ENCODE data around the gene TP63.

TP63 gene

DNA sequence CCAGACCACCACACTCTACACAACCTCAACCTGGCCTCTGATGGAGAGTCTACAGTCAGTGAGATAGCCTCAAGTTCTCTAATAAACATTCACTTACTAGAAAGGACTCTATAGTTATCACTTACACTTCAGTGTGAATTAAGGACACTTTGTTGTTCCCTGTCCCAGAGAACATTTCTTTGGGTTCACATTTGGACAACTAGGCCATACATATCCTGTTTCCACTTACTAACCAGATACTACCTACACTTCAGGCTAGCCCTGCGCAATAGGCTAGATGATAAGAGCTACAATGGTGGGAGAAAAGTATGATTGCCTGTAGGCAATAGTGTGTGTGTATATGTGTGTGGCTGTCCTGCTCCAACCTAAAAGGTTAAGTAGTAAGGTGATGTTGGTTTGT is 72.7 kb downstream of the TP63 start:
- no peaks in the 10 kb centered on the region for H3K27me3 ChIP-seq (replicated peaks in 2 of 5; ENCODE audit: control insufficient read depth in 4 of 5, insufficient read depth in 5 of 5, low read length in 4 of 5)
- no peaks in the 10 kb centered on the region for H3K36me3 ChIP-seq (ENCODE audit: control insufficient read depth in 4 of 4, insufficient read depth in 4 of 4, low read length in 3 of 4)
- no CpG with 5 or more reads among the region's 1 CpG for WGBS (ENCODE audit: insufficient coverage)
- POLR2A ChIA-PET, result no interaction called here
- DNase-seq, result no peak
- H3K27ac ChIP-seq (ENCODE audit: insufficient read depth in 1 of 2, low read depth in 1 of 2, low read length in 2 of 2, poor library complexity in 1 of 2, severe bottlenecking in 2 of 2), result no peak overlapping the region
- H3K9me3 ChIP-seq (ENCODE audit: control extremely low read depth in 1 of 5, control insufficient read depth in 4 of 5, insufficient read depth in 2 of 5, low read depth in 1 of 5, low read length in 4 of 5), result no peaks in the 10 kb centered on the region
- H3K4me3 ChIP-seq (ENCODE audit: control insufficient read depth in 1 of 7, extremely low read depth in 1 of 7, insufficient read depth in 4 of 7, low read depth in 2 of 7, low read length in 6 of 7), result no peak overlapping the region
- CTCF ChIA-PET, result no interaction called here
- H3K4me1 ChIP-seq (ENCODE audit: control extremely low read depth in 1 of 4, control insufficient read depth in 4 of 4, insufficient read depth in 4 of 4, low read length in 3 of 4), result no peaks in the 10 kb centered on the region

DNA sequence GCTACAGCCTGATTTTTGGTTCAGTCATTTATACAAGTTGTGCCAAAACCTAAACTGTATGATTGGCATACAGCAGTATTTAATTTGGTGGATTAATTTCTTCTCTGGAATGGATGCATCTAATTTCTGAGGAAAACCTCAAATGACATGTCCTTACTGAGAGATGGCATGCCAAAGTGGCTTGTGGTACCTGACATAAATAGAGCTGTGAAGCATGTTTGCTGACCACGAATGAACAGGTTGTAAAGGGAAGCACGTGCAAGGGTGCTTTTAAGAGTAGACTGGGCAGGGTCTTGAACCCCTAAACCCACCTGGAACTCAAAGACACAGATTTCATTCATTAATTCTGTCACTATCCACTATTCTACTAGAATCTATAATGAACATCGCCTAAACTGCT is 77.2 kb downstream of the TP63 start:
- ChIA-PET CTCF (no interaction called here), POLR2A (no interaction called here)
- H3K4me1 ChIP-seq (ENCODE audit: control extremely low read depth in 1 of 4, control insufficient read depth in 4 of 4, insufficient read depth in 4 of 4, low read length in 3 of 4), result no peaks in the 10 kb centered on the region
- H3K4me3 ChIP-seq (ENCODE audit: control insufficient read depth in 1 of 7, extremely low read depth in 1 of 7, insufficient read depth in 4 of 7, low read depth in 2 of 7, low read length in 6 of 7), result no peak overlapping the region
- no peaks in the 10 kb centered on the region for H3K36me3 ChIP-seq (ENCODE audit: control insufficient read depth in 4 of 4, insufficient read depth in 4 of 4, low read length in 3 of 4)
- no peaks in the 10 kb centered on the region for H3K27me3 ChIP-seq (replicated peaks in 2 of 5; ENCODE audit: control insufficient read depth in 4 of 5, insufficient read depth in 5 of 5, low read length in 4 of 5)
- DNase-seq, result no peak
- no peaks in the 10 kb centered on the region for H3K9me3 ChIP-seq (ENCODE audit: control extremely low read depth in 1 of 5, control insufficient read depth in 4 of 5, insufficient read depth in 2 of 5, low read depth in 1 of 5, low read length in 4 of 5)
- 100% methylated on average over 1 of the region's 3 CpGs for WGBS (ENCODE audit: insufficient coverage)
- no peak overlapping the region for H3K27ac ChIP-seq (ENCODE audit: insufficient read depth in 1 of 2, low read depth in 1 of 2, low read length in 2 of 2, poor library complexity in 1 of 2, severe bottlenecking in 2 of 2)

- Histone ChIP-seq H3K9me3 (ENCODE audit: control extremely low read depth in 1 of 5, control insufficient read depth in 4 of 5, insufficient read depth in 2 of 5, low read depth in 1 of 5, low read length in 4 of 5) (no peaks in the 10 kb centered on the region), H3K27me3 (replicated peaks in 2 of 5; ENCODE audit: control insufficient read depth in 4 of 5, insufficient read depth in 5 of 5, low read length in 4 of 5) (no peaks in the 10 kb centered on the region), H3K27ac (ENCODE audit: insufficient read depth in 1 of 2, low read depth in 1 of 2, low read length in 2 of 2, poor library complexity in 1 of 2, severe bottlenecking in 2 of 2) (no peak overlapping the region), H3K4me1 (ENCODE audit: control extremely low read depth in 1 of 4, control insufficient read depth in 4 of 4, insufficient read depth in 4 of 4, low read length in 3 of 4) (no peaks in the 10 kb centered on the region), H3K4me3 (ENCODE audit: control insufficient read depth in 1 of 7, extremely low read depth in 1 of 7, insufficient read depth in 4 of 7, low read depth in 2 of 7, low read length in 6 of 7) (no peak overlapping the region), H3K36me3 (ENCODE audit: control insufficient read depth in 4 of 4, insufficient read depth in 4 of 4, low read length in 3 of 4) (no peaks in the 10 kb centered on the region)
- no peak for DNase-seq
- ChIA-PET CTCF (no interaction called here), POLR2A (no interaction called here)
These were observed 79.6 kb downstream of the TP63 start for GRCh38 chr3:189710620-189711402.

DNA sequence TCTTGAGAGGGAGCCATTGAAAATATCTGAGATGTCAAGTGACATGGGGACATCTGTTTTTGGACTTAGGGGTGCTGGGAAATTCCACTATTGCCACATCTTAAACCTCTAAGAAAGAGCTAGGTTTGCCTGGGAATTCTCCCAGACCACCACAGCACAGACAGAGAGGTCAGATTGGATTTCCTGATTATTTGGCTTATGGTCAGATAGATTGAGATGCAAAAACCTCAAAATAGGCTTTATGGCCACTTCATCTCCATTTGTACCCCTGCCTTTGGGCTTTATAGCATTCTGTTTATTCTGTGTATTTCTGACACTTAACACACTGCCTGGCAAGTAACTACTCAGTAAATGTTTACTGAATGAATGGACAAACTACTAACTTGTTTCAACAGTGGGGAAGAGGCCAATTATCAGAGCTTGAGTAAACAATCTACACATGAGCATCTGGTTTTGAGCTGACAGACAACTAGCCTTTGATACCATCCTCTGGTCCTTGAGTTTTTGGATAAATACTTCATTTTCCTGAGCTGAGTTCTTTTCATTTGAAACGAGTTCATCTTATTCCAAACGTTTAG is 81.8 kb downstream of the TP63 start:
- WGBS (ENCODE audit: insufficient coverage), result no CpG with 5 or more reads among the region's 2 CpGs
- H3K27me3 ChIP-seq (replicated peaks in 2 of 5; ENCODE audit: control insufficient read depth in 4 of 5, insufficient read depth in 5 of 5, low read length in 4 of 5), result no peaks in the 10 kb centered on the region
- DNase-seq, result no peak
- H3K27ac ChIP-seq (ENCODE audit: insufficient read depth in 1 of 2, low read depth in 1 of 2, low read length in 2 of 2, poor library complexity in 1 of 2, severe bottlenecking in 2 of 2), result no peak overlapping the region
- H3K4me1 ChIP-seq (ENCODE audit: control extremely low read depth in 1 of 4, control insufficient read depth in 4 of 4, insufficient read depth in 4 of 4, low read length in 3 of 4), result no peaks in the 10 kb centered on the region
- POLR2A ChIA-PET, result no interaction called here
- H3K9me3 ChIP-seq (ENCODE audit: control extremely low read depth in 1 of 5, control insufficient read depth in 4 of 5, insufficient read depth in 2 of 5, low read depth in 1 of 5, low read length in 4 of 5), result no peaks in the 10 kb centered on the region
- CTCF ChIA-PET, result no interaction called here
- H3K36me3 ChIP-seq (ENCODE audit: control insufficient read depth in 4 of 4, insufficient read depth in 4 of 4, low read length in 3 of 4), result no peaks in the 10 kb centered on the region
- no peak overlapping the region for H3K4me3 ChIP-seq (ENCODE audit: control insufficient read depth in 1 of 7, extremely low read depth in 1 of 7, insufficient read depth in 4 of 7, low read depth in 2 of 7, low read length in 6 of 7)

GRCh38 chr3:189714991-189715961 is 84.1 kb downstream of the TP63 start:
- no peaks in the 10 kb centered on the region for H3K36me3 ChIP-seq (ENCODE audit: control insufficient read depth in 4 of 4, insufficient read depth in 4 of 4, low read length in 3 of 4)
- no peak for DNase-seq
- ChIA-PET CTCF (no interaction called here), POLR2A (interaction anchor here (0.8 kb wide), 1 partner anchor 21 kb away, joined by 3 read pairs; no protein-coding TSS in a partner anchor)
- H3K4me1 ChIP-seq (ENCODE audit: control extremely low read depth in 1 of 4, control insufficient read depth in 4 of 4, insufficient read depth in 4 of 4, low read length in 3 of 4), result no peaks in the 10 kb centered on the region
- no peak overlapping the region for H3K4me3 ChIP-seq (ENCODE audit: control insufficient read depth in 1 of 7, extremely low read depth in 1 of 7, insufficient read depth in 4 of 7, low read depth in 2 of 7, low read length in 6 of 7)
- WGBS (ENCODE audit: insufficient coverage), result 80% methylated on average over 3 of the region's 5 CpGs
- no peaks in the 10 kb centered on the region for H3K9me3 ChIP-seq (ENCODE audit: control extremely low read depth in 1 of 5, control insufficient read depth in 4 of 5, insufficient read depth in 2 of 5, low read depth in 1 of 5, low read length in 4 of 5)
- no peak overlapping the region for H3K27ac ChIP-seq (ENCODE audit: insufficient read depth in 1 of 2, low read depth in 1 of 2, low read length in 2 of 2, poor library complexity in 1 of 2, severe bottlenecking in 2 of 2)
- no peaks in the 10 kb centered on the region for H3K27me3 ChIP-seq (replicated peaks in 2 of 5; ENCODE audit: control insufficient read depth in 4 of 5, insufficient read depth in 5 of 5, low read length in 4 of 5)

GRCh38 chr3:189718215-189718614 is 87.0 kb downstream of the TP63 start:
- Histone ChIP-seq H3K4me3 (ENCODE audit: control insufficient read depth in 1 of 7, extremely low read depth in 1 of 7, insufficient read depth in 4 of 7, low read depth in 2 of 7, low read length in 6 of 7) (no peak overlapping the region), H3K27ac (ENCODE audit: insufficient read depth in 1 of 2, low read depth in 1 of 2, low read length in 2 of 2, poor library complexity in 1 of 2, severe bottlenecking in 2 of 2) (no peak overlapping the region), H3K4me1 (ENCODE audit: control extremely low read depth in 1 of 4, control insufficient read depth in 4 of 4, insufficient read depth in 4 of 4, low read length in 3 of 4) (no peaks in the 10 kb centered on the region), H3K36me3 (ENCODE audit: control insufficient read depth in 4 of 4, insufficient read depth in 4 of 4, low read length in 3 of 4) (no peaks in the 10 kb centered on the region), H3K27me3 (replicated peaks in 2 of 5; ENCODE audit: control insufficient read depth in 4 of 5, insufficient read depth in 5 of 5, low read length in 4 of 5) (peaks cover 0 to 1% (median 0%) of the 10 kb centered on the region in 5 experiments), H3K9me3 (ENCODE audit: control extremely low read depth in 1 of 5, control insufficient read depth in 4 of 5, insufficient read depth in 2 of 5, low read depth in 1 of 5, low read length in 4 of 5) (no peaks in the 10 kb centered on the region)
- no peak for DNase-seq
- CTCF ChIA-PET, result no interaction called here
- WGBS (ENCODE audit: insufficient coverage), result no CpG with 5 or more reads among the region's 4 CpGs
- POLR2A ChIA-PET, result no interaction called here
